ENCODE data around the gene KCNK6.

DNA sequence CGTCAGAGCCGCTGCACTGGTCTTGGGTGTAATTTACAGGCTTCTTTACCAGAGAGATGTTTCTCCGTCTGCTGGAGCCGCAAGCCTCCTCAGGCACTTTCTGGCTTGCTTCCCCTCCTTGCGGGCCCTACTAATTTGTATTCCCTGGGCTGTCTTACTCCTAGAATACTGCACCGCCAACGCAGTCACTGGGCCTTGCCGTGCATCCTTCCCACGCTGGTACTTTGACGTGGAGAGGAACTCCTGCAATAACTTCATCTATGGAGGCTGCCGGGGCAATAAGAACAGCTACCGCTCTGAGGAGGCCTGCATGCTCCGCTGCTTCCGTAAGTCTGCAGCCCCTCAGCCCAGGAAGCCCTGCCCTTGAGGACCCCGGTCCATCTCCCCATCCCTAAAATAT lies 29.7 kb upstream of the KCNK6 start:
- TF ChIP-seq, protein P1, sequence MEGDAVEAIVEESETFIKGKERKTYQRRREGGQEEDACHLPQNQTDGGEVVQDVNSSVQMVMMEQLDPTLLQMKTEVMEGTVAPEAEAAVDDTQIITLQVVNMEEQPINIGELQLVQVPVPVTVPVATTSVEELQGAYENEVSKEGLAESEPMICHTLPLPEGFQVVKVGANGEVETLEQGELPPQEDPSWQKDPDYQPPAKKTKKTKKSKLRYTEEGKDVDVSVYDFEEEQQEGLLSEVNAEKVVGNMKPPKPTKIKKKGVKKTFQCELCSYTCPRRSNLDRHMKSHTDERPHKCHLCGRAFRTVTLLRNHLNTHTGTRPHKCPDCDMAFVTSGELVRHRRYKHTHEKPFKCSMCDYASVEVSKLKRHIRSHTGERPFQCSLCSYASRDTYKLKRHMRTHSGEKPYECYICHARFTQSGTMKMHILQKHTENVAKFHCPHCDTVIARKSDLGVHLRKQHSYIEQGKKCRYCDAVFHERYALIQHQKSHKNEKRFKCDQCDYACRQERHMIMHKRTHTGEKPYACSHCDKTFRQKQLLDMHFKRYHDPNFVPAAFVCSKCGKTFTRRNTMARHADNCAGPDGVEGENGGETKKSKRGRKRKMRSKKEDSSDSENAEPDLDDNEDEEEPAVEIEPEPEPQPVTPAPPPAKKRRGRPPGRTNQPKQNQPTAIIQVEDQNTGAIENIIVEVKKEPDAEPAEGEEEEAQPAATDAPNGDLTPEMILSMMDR (IDR thresholded peaks at IDR 0.05): no peak
- no peak for TF ChIP-seq EZH2 (IDR thresholded peaks at IDR 0.05; ENCODE audit: borderline replicate concordance, insufficient read depth, low read depth, low read length, poor library complexity, severe bottlenecking)
